Body of pancreas (tissue), 4 donors: ENCODE measurements around the gene SLC2A3.
"Not testable (repeated sequence)": the region's sequence is repeated elsewhere in the genome, so short reads cannot be mapped to it uniquely, and the experiment has no call there.

Experiments used
- POLR2A ChIP-seq, 3 donors: fragments of 450-650 bp; IDR thresholded peaks; one replicate each; pipeline ENCODE4 v1.6.1; 2016; ENCODE audit warnings: antibody characterized with exemption in 3 of 3, mild to moderate bottlenecking in 2 of 3
- TF ChIP-seq, protein P1 (sequence below), 7 experiments: fragments of 450-650 bp in 4 of 7; fragments of 200-600 bp in 3 of 7; sonication (generic) in 3 of 7; IDR thresholded peaks; one replicate each; pipeline ENCODE4 v1.5.1; 2016 to 2019; ENCODE audit warnings: antibody characterized with exemption in 7 of 7

DNA sequence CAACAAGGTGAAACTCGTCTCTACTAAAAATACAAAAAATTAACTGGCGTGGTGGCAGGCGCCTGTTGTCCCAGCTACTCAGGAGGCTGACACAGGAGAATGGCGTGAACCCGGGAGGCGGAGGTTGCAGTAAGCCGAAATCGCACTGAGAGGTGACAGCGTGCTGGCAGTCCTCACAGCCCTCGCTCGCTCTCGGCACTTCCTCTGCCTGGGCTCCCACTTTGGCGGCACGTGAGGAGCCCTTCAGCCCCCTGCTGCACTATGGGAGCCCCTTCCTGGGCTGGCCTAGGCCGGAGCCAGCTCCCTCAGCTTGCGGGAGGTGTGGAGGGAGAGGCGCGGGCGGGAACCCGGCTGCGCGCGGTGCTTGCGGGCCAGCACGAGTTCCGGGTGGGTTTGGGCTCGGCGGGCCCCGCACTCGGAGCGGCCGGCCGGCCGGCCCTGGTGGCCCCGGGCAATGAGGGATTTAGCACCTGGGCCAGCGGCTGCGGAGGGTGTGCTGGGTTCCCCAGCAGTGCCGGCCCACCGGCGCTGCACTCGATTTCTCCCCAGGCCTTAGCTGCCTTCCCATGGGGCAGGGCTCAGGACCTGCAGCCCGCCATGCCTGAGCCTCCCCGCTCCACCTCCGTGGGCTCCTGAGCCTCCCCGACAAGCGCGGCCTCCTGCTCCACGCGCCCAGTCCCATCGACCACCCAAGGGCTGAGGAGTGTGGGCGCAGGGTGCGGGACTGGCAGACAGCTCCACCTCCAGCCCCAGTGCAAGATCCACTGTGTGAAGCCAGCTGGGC, 54.8 kb downstream of the SLC2A3 start:
- TF ChIP-seq, protein P1, sequence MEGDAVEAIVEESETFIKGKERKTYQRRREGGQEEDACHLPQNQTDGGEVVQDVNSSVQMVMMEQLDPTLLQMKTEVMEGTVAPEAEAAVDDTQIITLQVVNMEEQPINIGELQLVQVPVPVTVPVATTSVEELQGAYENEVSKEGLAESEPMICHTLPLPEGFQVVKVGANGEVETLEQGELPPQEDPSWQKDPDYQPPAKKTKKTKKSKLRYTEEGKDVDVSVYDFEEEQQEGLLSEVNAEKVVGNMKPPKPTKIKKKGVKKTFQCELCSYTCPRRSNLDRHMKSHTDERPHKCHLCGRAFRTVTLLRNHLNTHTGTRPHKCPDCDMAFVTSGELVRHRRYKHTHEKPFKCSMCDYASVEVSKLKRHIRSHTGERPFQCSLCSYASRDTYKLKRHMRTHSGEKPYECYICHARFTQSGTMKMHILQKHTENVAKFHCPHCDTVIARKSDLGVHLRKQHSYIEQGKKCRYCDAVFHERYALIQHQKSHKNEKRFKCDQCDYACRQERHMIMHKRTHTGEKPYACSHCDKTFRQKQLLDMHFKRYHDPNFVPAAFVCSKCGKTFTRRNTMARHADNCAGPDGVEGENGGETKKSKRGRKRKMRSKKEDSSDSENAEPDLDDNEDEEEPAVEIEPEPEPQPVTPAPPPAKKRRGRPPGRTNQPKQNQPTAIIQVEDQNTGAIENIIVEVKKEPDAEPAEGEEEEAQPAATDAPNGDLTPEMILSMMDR (IDR thresholded peaks at IDR 0.05), result not testable (repeated sequence)
- TF ChIP-seq POLR2A (IDR thresholded peaks at IDR 0.05), result not testable (repeated sequence)
